Activated CD4-positive, alpha-beta T cell treated with anti-CD3 and anti-CD28 coated beads, Interleukin-2, amount 10 ng/mL, durations not matched to agents 7 days and 5 days (primary cell): Measurements from ENCODE around the gene MED22. TPM values are rescaled to one million over a fixed set of nuclear protein-coding genes. Genes with fewer than 3 reads are reported as not detected.
A peak's percentile ranks its signal among the peaks of the same experiment; 100 is the strongest.
"Not testable (repeated sequence)": the region's sequence is repeated elsewhere in the genome, so short reads cannot be mapped to it uniquely, and the experiment has no call there.

ENCODE experiments used
- CTCF ChIA-PET: fragments of 350-600 bp; sonication (Branson Sonifier 250); formaldehyde crosslinking; loops from one replicate; lab custom pipeline; 2021; ENCODE audit warnings: antibody characterized with exemption; lab: Charles Lee
- POLR2A ChIA-PET: fragments of 350-600 bp; sonication (Branson Sonifier 250); formaldehyde crosslinking; loops from one replicate; lab custom pipeline; 2021; ENCODE audit warnings: antibody characterized with exemption; lab: Charles Lee
- DNase-seq: peaks from one replicate; pipeline ENCODE4 v3.0.0-alpha.2; 2020
- H3K27ac Mint-ChIP-seq: one replicate; pipeline ENCODE4 v1.8.0; 2021; ENCODE audit warnings: mild to moderate bottlenecking, moderate library complexity, mixed read lengths
- H3K27me3 Mint-ChIP-seq: one replicate; pipeline ENCODE4 v1.8.0; 2021; ENCODE audit warnings: mixed read lengths
- H3K36me3 Mint-ChIP-seq: one replicate; pipeline ENCODE4 v1.8.0; 2021; ENCODE audit warnings: low read depth, mixed read lengths
- H3K4me1 Mint-ChIP-seq: one replicate; pipeline ENCODE4 v1.8.0; 2021; ENCODE audit warnings: mixed read lengths
- H3K4me3 Mint-ChIP-seq: one replicate; pipeline ENCODE4 v1.8.0; 2021; ENCODE audit warnings: mild to moderate bottlenecking, moderate library complexity, mixed read lengths
- H3K9me3 Mint-ChIP-seq: one replicate; pipeline ENCODE4 v1.8.0; 2021; ENCODE audit warnings: mixed read lengths
- total RNA-seq, 2 experiments: library from RNA; stranded (reverse); gene quantifications; one replicate each; pipeline ENCODE4 v1.2.3, GENCODE V29; 2021

Gene MED22
- total RNA-seq: 10 to 100 TPM; 25.6 to 27.2 TPM

- H3K9me3 Mint-ChIP-seq: no peaks in the 10 kb centered on the region
- CTCF ChIA-PET: interaction anchor here (0.6 to 1.7 kb wide), 8 partner anchors 8 to 678 kb away, joined by 3 to 8 read pairs (median 3); partner anchors contain the start of genes DDX31 and GTF3C4
- peak within 1 kb of the TSS; percentile 100 for H3K4me3 Mint-ChIP-seq
- POLR2A ChIA-PET: interaction anchor here (0.6 to 2.6 kb wide), 7 partner anchors 9 to 181 kb away, joined by 3 to 17 read pairs (median 3); partner anchors contain the start of gene STKLD1
- peak within 1 kb of the TSS; percentile 98 for H3K27ac Mint-ChIP-seq
- no peaks in the 10 kb centered on the region for H3K27me3 Mint-ChIP-seq
- H3K4me1 Mint-ChIP-seq: peaks cover 43% of the 10 kb centered on the region
- H3K36me3 Mint-ChIP-seq: peaks cover 53% of the 10 kb centered on the region
- DNase-seq: peak; percentile 95
Measured at GRCh38 chr9:133347985-133348717, at the start of gene MED22, which contains the start of gene RPL7A. Gene MED22 (minus strand): TSS chr9:133348131. CDS start chr9:133346662, 1,469 bp downstream. Gene RPL7A (plus strand): TSS chr9:133348218. CDS start chr9:133348244, 26 bp downstream.

DNA sequence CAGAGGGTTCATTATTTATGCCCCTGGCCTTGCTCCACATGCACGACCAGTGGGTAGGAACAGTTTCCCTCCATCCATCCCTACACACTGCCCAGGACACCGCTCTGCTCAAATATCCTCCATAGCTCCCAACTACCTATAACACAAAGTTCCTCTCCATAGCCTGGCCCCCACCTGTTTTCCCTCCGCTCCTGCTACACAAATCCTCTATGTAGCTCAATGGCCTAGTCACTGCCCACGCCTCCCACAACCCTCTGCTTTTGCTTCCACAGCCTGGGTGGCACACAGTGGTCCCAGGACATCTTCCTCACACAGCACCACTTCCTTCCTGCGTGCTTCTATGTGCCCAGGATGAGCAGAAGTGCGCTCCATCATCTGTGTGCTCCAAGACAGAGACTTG lies 49.4 kb upstream of the MED22 start:
- ChIA-PET CTCF (interaction anchor here (1.2 to 1.5 kb wide), 2 partner anchors 11 to 19 kb away, joined by 3 to 4 read pairs; no protein-coding TSS in a partner anchor), POLR2A (interaction anchor here (0.6 kb wide), 1 partner anchor 238 kb away, joined by 3 read pairs; no protein-coding TSS in a partner anchor)
- Mint-ChIP-seq H3K4me1 (no peaks in the 10 kb centered on the region), H3K4me3 (no peak overlapping the region), H3K27me3 (no peaks in the 10 kb centered on the region), H3K27ac (no peak overlapping the region), H3K36me3 (no peaks in the 10 kb centered on the region), H3K9me3 (no peaks in the 10 kb centered on the region)
- no peak for DNase-seq

- Mint-ChIP-seq H3K27me3 (no peaks in the 10 kb centered on the region), H3K4me1 (no peaks in the 10 kb centered on the region), H3K27ac (no peak overlapping the region), H3K4me3 (no peak overlapping the region), H3K9me3 (no peaks in the 10 kb centered on the region), H3K36me3 (no peaks in the 10 kb centered on the region)
- CTCF ChIA-PET: interaction anchor here (1.2 to 1.5 kb wide), 2 partner anchors 10 to 19 kb away, joined by 3 to 4 read pairs; no protein-coding TSS in a partner anchor
- DNase-seq: no peak
- POLR2A ChIA-PET: interaction anchor here (0.6 kb wide), 1 partner anchor 238 kb away, joined by 3 read pairs; no protein-coding TSS in a partner anchor
Measured at GRCh38 chr9:133396952-133397351, 49.0 kb upstream of the MED22 start.

- no peak overlapping the region for H3K4me3 Mint-ChIP-seq
- H3K36me3 Mint-ChIP-seq: no peaks in the 10 kb centered on the region
- no peak for DNase-seq
- no peak overlapping the region for H3K27ac Mint-ChIP-seq
- H3K27me3 Mint-ChIP-seq: no peaks in the 10 kb centered on the region
- ChIA-PET POLR2A (no interaction called here), CTCF (interaction anchor here (0.8 to 1.7 kb wide), 3 partner anchors 10 to 18 kb away, joined by 4 read pairs; no protein-coding TSS in a partner anchor)
- H3K9me3 Mint-ChIP-seq: no peaks in the 10 kb centered on the region
- no peaks in the 10 kb centered on the region for H3K4me1 Mint-ChIP-seq
Measured at GRCh38 chr9:133394687-133395271, 46.8 kb upstream of the MED22 start.

- ChIA-PET CTCF (no interaction called here), POLR2A (no interaction called here)
- Mint-ChIP-seq H3K9me3 (no peaks in the 10 kb centered on the region), H3K4me1 (no peaks in the 10 kb centered on the region), H3K36me3 (no peaks in the 10 kb centered on the region), H3K4me3 (no peak overlapping the region), H3K27me3 (no peaks in the 10 kb centered on the region), H3K27ac (no peak overlapping the region)
- DNase-seq: no peak
Measured at GRCh38 chr9:133393399-133393798, 45.5 kb upstream of the MED22 start.

DNA sequence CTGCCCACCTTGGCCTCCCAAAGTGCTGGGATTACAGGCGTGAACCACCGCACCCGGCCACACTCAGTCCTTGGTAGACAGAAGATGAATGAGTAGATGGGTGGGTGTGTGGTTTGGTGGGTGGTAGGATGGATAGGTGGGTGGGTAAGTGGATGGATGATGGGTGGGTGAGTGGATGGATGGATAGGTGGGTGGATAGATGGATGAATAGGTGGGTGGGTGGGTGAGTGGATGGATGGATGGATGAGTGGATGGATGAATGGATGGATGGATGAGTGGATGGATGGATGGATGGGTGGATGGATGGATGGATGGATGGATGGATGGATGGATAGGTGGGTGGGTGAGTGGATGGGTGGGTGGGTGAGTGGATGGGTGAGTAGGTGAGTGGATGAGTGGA lies 44.4 kb upstream of the MED22 start:
- H3K27ac Mint-ChIP-seq, DNase-seq, POLR2A ChIA-PET, H3K4me1 Mint-ChIP-seq, H3K9me3 Mint-ChIP-seq, H3K27me3 Mint-ChIP-seq, H3K4me3 Mint-ChIP-seq, H3K36me3 Mint-ChIP-seq, CTCF ChIA-PET: not testable (repeated sequence)

- POLR2A ChIA-PET, H3K27me3 Mint-ChIP-seq, H3K36me3 Mint-ChIP-seq, H3K4me3 Mint-ChIP-seq, H3K9me3 Mint-ChIP-seq, H3K4me1 Mint-ChIP-seq, CTCF ChIA-PET, H3K27ac Mint-ChIP-seq, DNase-seq: not testable (repeated sequence)
Measured at GRCh38 chr9:133391449-133391848, 43.5 kb upstream of the MED22 start.

DNA sequence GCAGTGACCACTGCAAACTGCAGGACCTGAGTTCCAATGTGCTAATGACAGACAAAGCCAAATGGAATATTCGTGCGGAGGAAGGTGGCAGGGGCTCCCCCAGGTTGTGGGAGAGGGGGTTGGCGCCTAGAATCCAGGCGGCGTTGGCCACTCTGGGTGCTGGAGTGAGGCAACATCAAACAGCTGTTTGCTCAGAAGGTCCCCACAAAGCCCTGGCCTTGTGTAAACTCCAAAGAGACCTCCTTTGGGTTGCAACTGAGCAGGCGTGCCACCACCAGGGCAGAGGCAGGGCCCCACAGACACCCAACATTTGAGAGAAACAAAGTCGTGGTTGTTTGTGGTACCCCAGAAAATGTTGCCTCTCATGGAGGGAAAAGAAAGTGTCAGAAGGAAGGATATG lies 42.8 kb upstream of the MED22 start:
- no peak overlapping the region for H3K27ac Mint-ChIP-seq

GRCh38 chr9:133389562-133389961 lies 41.6 kb upstream of the MED22 start:
- ChIA-PET CTCF (interaction anchor here (0.6 to 1.4 kb wide), 2 partner anchors 15 to 521 kb away, joined by 3 to 4 read pairs; no protein-coding TSS in a partner anchor), POLR2A (no interaction called here)
- Mint-ChIP-seq H3K4me1 (no peaks in the 10 kb centered on the region), H3K9me3 (no peaks in the 10 kb centered on the region), H3K4me3 (no peak overlapping the region), H3K27me3 (no peaks in the 10 kb centered on the region), H3K36me3 (no peaks in the 10 kb centered on the region), H3K27ac (peak overlapping the region; percentile 25)
- no peak for DNase-seq

More for the DNA sequence above, 42.8 kb upstream of the MED22 start:
- Mint-ChIP-seq H3K4me1 (no peaks in the 10 kb centered on the region), H3K27me3 (no peaks in the 10 kb centered on the region), H3K36me3 (no peaks in the 10 kb centered on the region), H3K4me3 (no peak overlapping the region), H3K9me3 (no peaks in the 10 kb centered on the region)
- ChIA-PET CTCF (no interaction called here), POLR2A (no interaction called here)
- DNase-seq: no peak

GRCh38 chr9:133389025-133389557 lies 41.2 kb upstream of the MED22 start:
- ChIA-PET POLR2A (no interaction called here), CTCF (interaction anchor here (1.4 kb wide), 1 partner anchor 15 kb away, joined by 4 read pairs; no protein-coding TSS in a partner anchor)
- no peak overlapping the region for H3K4me3 Mint-ChIP-seq
- H3K36me3 Mint-ChIP-seq: no peaks in the 10 kb centered on the region
- H3K27me3 Mint-ChIP-seq: no peaks in the 10 kb centered on the region
- no peak overlapping the region for H3K27ac Mint-ChIP-seq
- no peaks in the 10 kb centered on the region for H3K4me1 Mint-ChIP-seq
- H3K9me3 Mint-ChIP-seq: no peaks in the 10 kb centered on the region
- DNase-seq: no peak

- no peak overlapping the region for H3K4me3 Mint-ChIP-seq
- POLR2A ChIA-PET: no interaction called here
- no peaks in the 10 kb centered on the region for H3K4me1 Mint-ChIP-seq
- no peak overlapping the region for H3K27ac Mint-ChIP-seq
- H3K27me3 Mint-ChIP-seq: no peaks in the 10 kb centered on the region
- no peaks in the 10 kb centered on the region for H3K9me3 Mint-ChIP-seq
- H3K36me3 Mint-ChIP-seq: no peaks in the 10 kb centered on the region
- CTCF ChIA-PET: interaction anchor here (0.9 to 1.5 kb wide), 2 partner anchors 10 to 11 kb away, joined by 3 read pairs; partner anchors contain the start of gene STKLD1
- no peak for DNase-seq
Measured at GRCh38 chr9:133387680-133388079, 39.7 kb upstream of the MED22 start.

DNA sequence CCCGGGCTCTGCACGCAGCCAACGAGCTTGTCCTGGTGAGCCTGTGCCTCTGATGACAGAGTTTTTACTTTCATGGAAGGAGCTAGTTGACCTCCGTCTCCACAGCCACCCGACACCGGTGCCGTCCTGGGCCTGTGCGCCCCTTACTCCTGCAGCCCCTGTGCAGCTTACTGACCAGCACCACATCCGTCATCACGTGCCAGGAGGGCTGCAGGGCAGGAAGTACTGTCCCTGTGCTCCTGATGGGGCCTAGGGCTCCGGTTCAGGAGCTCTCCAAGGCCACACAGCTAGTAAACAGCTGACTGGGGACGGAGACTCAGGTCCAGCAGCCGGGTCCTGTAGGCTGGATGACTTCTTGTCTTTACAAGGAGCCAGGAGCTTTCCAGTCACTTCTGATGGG lies 38.4 kb upstream of the MED22 start:
- Mint-ChIP-seq H3K27ac (no peak overlapping the region), H3K9me3 (no peaks in the 10 kb centered on the region), H3K27me3 (no peaks in the 10 kb centered on the region), H3K4me1 (no peaks in the 10 kb centered on the region), H3K36me3 (no peaks in the 10 kb centered on the region), H3K4me3 (no peak overlapping the region)
- DNase-seq: no peak
- CTCF ChIA-PET: interaction anchor here (1.5 kb wide), 1 partner anchor 11 kb away, joined by 3 read pairs; no protein-coding TSS in a partner anchor
- POLR2A ChIA-PET: no interaction called here
